HG03354 (cell line): ENCODE data around the gene UCK2.

Experiments
- ATAC-seq: cut with Tn5 transposase; IDR thresholded peaks from one replicate; pipeline ENCODE4 v1.9.1; 2021; ENCODE audit warnings: mild to moderate bottlenecking; ENCODE audit not compliant: unreplicated experiment, poor library complexity, severe bottlenecking

UCK2 gene

DNA sequence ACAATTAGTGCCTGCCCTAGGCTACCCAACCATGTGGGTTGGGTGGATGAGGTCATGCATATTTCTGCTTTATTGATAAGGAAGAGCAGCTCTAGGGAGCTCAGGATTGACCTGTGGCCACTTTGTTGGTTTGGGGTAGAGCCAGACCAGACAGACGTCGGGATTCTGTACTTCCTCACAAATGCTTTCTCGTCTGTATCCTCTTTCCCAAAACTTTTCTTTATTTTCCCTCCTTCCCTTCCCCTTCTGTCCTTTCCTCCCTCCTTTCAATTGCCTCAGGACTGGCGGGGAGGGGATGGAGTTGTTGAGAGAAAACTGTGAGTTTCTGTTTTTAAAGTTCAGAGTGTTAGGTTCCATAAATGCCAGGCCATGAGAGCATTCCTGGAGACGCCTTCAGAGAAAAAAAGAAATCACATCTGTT lies 68.0 kb downstream of the UCK2 start:
- ATAC-seq = no peak

- ATAC-seq = no peak
Measured at GRCh38 chr1:165896277-165896676, 68.9 kb downstream of the UCK2 start.

- no peak for ATAC-seq
Measured at GRCh38 chr1:165897326-165898303, 70.2 kb downstream of the UCK2 start.

- ATAC-seq = no peak
Measured at GRCh38 chr1:165898837-165899236, 71.4 kb downstream of the UCK2 start.

DNA sequence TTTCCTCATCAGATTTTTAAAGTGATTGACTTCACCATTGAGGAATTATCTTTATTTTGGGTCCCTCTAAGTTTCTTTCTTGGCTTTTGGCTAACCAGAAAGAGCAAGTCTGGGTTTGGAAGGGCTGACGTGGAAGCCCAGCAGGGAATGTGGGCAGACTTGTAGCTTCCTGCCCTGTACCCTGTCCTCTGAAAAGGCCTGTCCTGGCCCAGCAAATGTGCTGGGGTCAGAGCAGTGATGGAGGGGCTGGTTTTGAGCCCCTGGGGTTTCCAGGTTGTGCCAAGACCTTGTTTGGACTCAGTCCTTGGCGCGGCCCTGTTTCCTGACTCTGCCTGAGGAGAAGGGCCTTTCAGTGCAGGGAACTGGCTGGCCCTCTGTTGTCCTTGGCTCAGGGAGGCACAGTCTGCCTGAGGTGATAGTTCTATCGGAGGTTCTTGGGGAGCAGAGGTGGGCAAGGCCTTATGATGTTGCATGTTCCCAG lies 72.1 kb downstream of the UCK2 start:
- no peak for ATAC-seq

DNA sequence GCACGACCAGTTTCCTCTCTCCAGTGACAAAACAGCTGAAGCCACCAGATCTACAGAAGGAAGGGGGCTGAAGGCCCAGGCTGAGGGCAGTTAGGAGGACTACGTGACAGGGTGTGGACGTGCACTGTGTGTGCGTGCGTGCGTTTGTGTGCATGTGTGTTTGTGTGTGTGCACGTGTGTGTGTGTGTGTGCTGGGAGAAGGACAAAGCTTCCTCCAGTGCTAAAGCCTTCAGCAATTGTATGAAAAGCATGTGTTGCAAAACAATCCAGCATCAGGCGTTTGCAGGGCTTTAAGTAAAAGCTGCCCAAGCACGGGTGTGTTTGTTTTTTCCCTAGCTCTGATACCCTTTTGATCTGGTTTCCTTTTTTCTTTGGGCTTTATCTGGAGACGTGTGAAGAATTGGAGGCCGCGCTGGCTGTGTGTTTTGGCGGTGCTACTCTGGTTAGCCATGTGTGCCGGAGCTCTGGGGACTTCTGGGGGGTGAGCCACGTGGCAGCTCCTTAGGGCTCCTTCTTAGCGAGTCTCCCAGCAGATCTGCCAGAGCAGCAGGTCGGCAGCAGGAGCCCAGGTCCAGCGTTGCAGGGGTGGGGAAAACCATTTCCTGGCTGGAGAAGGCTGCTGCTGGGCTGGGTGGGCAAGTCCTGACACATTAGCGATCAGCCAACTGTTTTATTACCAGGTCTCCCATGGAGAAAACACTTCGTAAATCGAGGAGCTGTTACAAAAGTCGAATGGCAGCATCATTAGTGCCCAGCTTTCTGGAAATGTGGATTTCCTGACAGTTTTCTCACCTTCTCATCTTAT lies 73.4 kb downstream of the UCK2 start:
- ATAC-seq = no peak

GRCh38 chr1:165902565-165902964 lies 75.2 kb downstream of the UCK2 start:
- ATAC-seq = no peak

DNA sequence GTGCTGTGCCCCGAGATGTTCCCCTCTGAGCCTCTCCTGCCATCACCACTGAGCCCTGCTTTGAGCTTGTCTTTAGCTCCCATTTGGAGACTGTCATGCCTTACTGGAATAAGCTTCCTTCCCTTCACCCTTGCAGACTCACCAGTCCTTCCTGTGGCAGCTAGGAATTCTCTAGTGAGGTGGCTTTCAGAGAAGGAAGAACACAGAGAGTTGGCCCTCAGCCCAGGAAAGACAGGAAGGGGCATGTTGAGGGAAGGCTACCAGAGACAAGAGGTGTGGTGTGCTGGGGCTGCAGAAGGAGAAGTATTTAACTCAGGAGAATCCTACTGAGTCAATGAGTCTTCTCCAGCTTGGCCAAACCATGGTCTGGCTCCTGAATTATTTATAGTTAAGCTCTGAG lies 76.3 kb downstream of the UCK2 start:
- no peak for ATAC-seq

GRCh38 chr1:165904948-165905347 lies 77.5 kb downstream of the UCK2 start:
- ATAC-seq = no peak

DNA sequence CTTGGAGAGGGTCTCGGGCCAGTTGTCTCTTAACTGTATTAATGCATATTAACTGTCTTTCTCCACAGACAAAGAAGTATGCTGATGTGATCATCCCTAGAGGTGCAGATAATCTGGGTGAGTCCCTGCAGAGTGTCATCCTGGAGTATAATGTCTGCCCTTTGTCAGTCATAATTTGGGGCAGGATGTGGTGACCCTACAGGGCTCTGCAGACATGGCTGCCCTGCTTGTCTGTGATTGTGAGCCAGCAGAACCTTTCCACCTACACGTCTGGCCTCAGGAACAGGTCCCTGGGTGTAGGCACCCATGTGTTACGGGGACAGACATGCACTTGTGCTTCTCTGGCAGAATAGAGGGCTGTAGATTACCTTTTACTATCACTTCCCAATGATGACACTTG lies 78.4 kb downstream of the UCK2 start:
- ATAC-seq = no peak

GRCh38 chr1:165907256-165907857 lies 79.9 kb downstream of the UCK2 start:
- no peak for ATAC-seq

DNA sequence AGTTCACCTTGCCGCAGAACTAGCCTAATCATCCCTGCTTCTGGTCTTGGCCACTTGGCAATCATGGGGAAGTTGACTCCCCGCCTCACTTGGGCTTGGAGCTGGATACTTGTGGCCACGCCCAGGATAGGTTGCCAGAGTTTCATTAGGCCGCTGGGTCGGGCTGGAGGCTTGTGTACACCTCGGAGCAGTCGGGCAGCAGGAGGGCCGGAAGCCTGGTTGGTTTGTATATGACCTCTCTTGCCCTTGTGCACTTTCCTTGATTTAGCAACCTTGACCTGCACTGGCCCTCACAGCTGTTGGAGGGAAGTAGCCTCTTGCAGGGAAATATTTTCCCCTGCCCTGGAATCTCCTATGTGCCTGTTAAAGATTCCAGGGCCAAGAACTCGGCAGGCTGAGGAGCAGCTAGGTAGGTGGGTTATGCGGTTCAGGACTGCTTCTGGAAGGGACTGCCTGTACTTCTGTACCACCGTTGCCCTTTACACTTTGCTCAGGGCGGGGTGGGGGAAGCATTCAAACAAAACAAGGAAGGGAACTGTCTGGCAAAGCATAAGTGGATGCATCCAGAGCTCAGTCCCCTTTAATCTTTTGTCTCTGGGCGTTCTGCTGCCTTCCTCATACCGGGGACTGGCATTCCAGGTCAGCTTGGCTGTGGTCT lies 83.5 kb downstream of the UCK2 start:
- no peak for ATAC-seq

DNA sequence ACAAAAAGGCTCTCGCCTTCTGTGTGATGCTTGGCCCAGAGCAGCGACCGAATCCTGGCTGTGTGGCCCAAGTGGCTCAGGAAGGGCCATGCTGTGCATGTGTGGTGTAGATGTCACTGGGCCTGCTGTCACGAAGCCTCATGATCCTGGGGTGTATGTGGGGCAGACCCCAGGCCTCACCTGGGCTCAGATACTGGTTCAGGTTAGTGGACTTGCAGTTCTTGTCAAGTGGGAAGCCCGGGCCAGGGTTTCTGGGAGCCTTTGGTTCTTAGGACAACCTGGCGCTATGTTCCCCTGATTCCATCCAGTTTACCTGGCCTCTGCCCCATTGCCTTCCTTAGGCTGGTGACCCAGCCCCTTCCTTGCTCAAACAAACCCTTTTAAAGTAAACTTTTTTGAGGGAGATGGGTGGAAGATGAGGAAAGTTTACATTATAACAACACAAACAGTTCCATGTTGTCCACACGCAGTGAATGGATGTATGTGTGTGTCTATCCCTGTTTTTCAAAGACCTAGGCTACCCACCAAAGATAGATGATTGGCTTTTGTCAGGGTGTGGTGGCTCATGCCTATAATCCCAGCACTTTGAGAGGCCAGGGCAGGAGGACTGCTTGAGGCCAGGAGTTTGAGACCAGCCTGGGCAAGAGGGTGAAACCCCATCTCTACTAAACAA lies 84.3 kb downstream of the UCK2 start:
- ATAC-seq = no peak

GRCh38 chr1:165912638-165913037 lies 85.2 kb downstream of the UCK2 start:
- ATAC-seq = no peak

GRCh38 chr1:165914136-165914798 lies 86.9 kb downstream of the UCK2 start:
- peak; percentile 90 for ATAC-seq

- no peak for ATAC-seq
Measured at GRCh38 chr1:165915480-165915879, 88.1 kb downstream of the UCK2 start.

DNA sequence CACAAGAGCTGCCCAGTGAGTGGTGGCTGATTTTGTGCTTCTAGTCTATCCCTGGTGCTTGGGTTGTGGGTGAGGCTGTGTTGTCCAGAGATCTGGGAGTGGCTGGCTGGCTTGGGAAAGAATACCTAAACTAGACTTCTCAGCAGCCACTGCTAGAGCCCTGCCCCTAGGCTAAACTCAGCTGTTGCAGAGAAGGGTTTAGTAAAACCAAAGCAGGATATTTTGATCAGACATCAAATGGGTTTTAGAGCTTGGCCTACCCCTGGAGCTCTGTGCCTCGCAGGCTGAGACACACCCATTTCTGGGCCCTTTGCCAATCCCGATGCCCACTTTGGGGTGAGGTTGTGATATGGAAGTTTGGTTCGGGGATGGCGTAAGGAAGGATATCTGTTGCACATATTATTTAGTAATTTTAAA lies 88.5 kb downstream of the UCK2 start:
- ATAC-seq = no peak

GRCh38 chr1:165917166-165917565 lies 89.8 kb downstream of the UCK2 start:
- ATAC-seq = no peak

- ATAC-seq = no peak
Measured at GRCh38 chr1:165924117-165924516, 96.7 kb downstream of the UCK2 start.
